ENCODE measurements around the gene BHLHA15. TPM values are rescaled to one million over a fixed set of nuclear protein-coding genes. Genes with fewer than 3 reads are reported as not detected.

BHLHA15 gene
- total and polyA plus RNA-seq, 9 of the 15 experiments (the other 6 are each of a cell fraction or from before 2014, with no cell fraction given): 0.22 to 2.0 (median 1.1) TPM; not detected in 4

DNA sequence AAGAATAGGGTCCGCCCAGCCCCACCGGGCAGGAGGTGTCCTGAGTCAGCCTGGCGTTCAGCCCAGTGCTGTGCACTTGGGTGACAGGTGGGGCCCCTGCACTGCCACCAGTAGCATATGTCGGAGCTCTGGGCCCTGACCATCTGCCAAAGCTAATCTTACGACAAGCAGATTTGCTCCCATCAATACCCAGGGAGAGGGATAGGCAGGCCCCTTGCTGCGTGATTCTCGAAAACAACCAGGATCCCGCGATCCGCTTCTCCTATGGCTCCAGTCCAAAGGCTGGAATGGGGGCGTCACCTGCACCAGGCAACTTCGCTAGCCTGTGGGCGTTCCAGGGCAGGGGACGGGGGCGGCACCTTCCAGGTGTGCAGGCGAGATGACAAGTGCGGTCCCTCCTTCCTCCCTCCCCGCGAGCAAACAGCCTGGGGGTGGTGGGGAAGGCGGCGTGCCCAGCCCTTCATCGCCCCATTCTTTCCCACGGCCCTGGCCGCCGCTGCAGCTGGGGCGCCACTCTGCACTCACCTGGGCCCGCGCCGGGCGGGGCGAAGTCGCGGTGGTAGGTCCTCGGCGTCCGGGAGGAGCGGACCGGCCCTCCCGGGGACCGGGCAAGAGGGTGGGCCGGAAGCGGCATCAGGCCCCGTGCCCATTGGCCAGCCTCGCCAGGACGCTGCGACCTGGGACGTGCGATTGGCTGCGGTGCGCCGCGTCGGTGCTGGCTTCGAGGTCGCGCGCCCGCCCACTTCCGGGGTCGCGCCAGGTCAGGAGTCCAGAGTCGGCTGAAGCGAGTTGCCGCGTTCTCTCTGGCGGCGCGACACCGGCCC, 40.6 kb downstream of the BHLHA15 start, which contains the start of gene TECPR1 (continued):
- peak; percentile 53 for TF ChIP-seq SP2 (IDR thresholded peaks at IDR 0.05; ENCODE audit: extremely low read depth, low read depth, low read length, poor library complexity, severe bottlenecking)
- TF ChIP-seq, protein P1, sequence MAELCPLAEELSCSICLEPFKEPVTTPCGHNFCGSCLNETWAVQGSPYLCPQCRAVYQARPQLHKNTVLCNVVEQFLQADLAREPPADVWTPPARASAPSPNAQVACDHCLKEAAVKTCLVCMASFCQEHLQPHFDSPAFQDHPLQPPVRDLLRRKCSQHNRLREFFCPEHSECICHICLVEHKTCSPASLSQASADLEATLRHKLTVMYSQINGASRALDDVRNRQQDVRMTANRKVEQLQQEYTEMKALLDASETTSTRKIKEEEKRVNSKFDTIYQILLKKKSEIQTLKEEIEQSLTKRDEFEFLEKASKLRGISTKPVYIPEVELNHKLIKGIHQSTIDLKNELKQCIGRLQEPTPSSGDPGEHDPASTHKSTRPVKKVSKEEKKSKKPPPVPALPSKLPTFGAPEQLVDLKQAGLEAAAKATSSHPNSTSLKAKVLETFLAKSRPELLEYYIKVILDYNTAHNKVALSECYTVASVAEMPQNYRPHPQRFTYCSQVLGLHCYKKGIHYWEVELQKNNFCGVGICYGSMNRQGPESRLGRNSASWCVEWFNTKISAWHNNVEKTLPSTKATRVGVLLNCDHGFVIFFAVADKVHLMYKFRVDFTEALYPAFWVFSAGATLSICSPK (IDR thresholded peaks at IDR 0.05; ENCODE audit: borderline replicate concordance): no peak
- TF ChIP-seq, protein P2, sequence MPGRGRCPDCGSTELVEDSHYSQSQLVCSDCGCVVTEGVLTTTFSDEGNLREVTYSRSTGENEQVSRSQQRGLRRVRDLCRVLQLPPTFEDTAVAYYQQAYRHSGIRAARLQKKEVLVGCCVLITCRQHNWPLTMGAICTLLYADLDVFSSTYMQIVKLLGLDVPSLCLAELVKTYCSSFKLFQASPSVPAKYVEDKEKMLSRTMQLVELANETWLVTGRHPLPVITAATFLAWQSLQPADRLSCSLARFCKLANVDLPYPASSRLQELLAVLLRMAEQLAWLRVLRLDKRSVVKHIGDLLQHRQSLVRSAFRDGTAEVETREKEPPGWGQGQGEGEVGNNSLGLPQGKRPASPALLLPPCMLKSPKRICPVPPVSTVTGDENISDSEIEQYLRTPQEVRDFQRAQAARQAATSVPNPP (IDR thresholded peaks at IDR 0.05; ENCODE audit: borderline replicate concordance, insufficient read depth, insufficient read length): no peak
- peak; percentile 72; the same call in 1 of the 2 replicates for TF ChIP-seq CTBP1 (IDR thresholded peaks at IDR 0.05; ENCODE audit: borderline replicate concordance)
- no peak for TF ChIP-seq ZSCAN32 (CRISPR knock-in tag; IDR thresholded peaks at IDR 0.05)
- no peak for TF ChIP-seq RBM34 (IDR thresholded peaks at IDR 0.05; ENCODE audit: borderline replicate concordance, insufficient read depth, low read length)
- TF ChIP-seq EZH2 (IDR thresholded peaks at IDR 0.05; ENCODE audit: borderline replicate concordance, low read depth, low read length): no peak
- no peak for TF ChIP-seq FOXM1 (IDR thresholded peaks at IDR 0.05; ENCODE audit: low read depth)
- TF ChIP-seq FOXM1 (CRISPR knock-in tag; IDR thresholded peaks at IDR 0.05; ENCODE audit: low read depth): no peak
- TF ChIP-seq, protein P3, sequence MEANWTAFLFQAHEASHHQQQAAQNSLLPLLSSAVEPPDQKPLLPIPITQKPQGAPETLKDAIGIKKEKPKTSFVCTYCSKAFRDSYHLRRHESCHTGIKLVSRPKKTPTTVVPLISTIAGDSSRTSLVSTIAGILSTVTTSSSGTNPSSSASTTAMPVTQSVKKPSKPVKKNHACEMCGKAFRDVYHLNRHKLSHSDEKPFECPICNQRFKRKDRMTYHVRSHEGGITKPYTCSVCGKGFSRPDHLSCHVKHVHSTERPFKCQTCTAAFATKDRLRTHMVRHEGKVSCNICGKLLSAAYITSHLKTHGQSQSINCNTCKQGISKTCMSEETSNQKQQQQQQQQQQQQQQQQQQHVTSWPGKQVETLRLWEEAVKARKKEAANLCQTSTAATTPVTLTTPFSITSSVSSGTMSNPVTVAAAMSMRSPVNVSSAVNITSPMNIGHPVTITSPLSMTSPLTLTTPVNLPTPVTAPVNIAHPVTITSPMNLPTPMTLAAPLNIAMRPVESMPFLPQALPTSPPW (CRISPR knock-in tag; IDR thresholded peaks at IDR 0.05): peak; percentile 66
- TF ChIP-seq EP400 (IDR thresholded peaks at IDR 0.05): no peak
- no peak for TF ChIP-seq CSDE1 (IDR thresholded peaks at IDR 0.05)
- no peak for TF ChIP-seq HNRNPL (IDR thresholded peaks at IDR 0.05; ENCODE audit: low read depth, low read length)
- TF ChIP-seq PHF21A (IDR thresholded peaks at IDR 0.05; ENCODE audit: borderline replicate concordance, low read depth): no peak
- peak; percentile 89 for TF ChIP-seq NR2C2 (CRISPR knock-in tag; IDR thresholded peaks at IDR 0.05)
- TF ChIP-seq NR2C2 (tag; IDR thresholded peaks at IDR 0.05): peak; percentile 97
- TF ChIP-seq, protein P4, sequence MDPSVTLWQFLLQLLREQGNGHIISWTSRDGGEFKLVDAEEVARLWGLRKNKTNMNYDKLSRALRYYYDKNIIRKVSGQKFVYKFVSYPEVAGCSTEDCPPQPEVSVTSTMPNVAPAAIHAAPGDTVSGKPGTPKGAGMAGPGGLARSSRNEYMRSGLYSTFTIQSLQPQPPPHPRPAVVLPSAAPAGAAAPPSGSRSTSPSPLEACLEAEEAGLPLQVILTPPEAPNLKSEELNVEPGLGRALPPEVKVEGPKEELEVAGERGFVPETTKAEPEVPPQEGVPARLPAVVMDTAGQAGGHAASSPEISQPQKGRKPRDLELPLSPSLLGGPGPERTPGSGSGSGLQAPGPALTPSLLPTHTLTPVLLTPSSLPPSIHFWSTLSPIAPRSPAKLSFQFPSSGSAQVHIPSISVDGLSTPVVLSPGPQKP (CRISPR knock-in tag; IDR thresholded peaks at IDR 0.05): no peak
- TF ChIP-seq TCF7L2 (IDR thresholded peaks at IDR 0.05; ENCODE audit: low read depth, low read length): no peak
- TF ChIP-seq ZNF311 (CRISPR knock-in tag; IDR thresholded peaks at IDR 0.05): no peak
- TF ChIP-seq, protein P5, sequence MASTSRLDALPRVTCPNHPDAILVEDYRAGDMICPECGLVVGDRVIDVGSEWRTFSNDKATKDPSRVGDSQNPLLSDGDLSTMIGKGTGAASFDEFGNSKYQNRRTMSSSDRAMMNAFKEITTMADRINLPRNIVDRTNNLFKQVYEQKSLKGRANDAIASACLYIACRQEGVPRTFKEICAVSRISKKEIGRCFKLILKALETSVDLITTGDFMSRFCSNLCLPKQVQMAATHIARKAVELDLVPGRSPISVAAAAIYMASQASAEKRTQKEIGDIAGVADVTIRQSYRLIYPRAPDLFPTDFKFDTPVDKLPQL (IDR thresholded peaks at IDR 0.05; ENCODE audit: extremely low read depth, insufficient read length): no peak
- no peak for TF ChIP-seq WHSC1 (IDR thresholded peaks at IDR 0.05; ENCODE audit: low read length)
- TF ChIP-seq FOXA3 (CRISPR knock-in tag; conservative IDR thresholded peaks at IDR 0.05 in 1 of 2, IDR thresholded peaks at IDR 0.05 in 1 of 2): no peak

All from K562 (cell line).